IPS-18c (cell line): ENCODE data around the gene GPR25.

Experiments
- H3K4me3 ChIP-seq: 2 replicates; pipeline ENCODE4 v1.7.0; 2013; ENCODE audit warnings: low read depth, mild to moderate bottlenecking, low read length, moderate library complexity; ENCODE audit not compliant: insufficient read depth
- H3K9me3 ChIP-seq: one replicate; pipeline ENCODE4 v1.6.1; 2013; ENCODE audit warnings: mild to moderate bottlenecking, low read length, moderate library complexity; ENCODE audit not compliant: control insufficient read depth, insufficient read depth

Gene GPR25

GRCh38 chr1:200867018-200867811 is 5.6 kb upstream of the GPR25 start:
- Histone ChIP-seq H3K9me3 (no peaks in the 10 kb centered on the region), H3K4me3 (no peak overlapping the region)

- Histone ChIP-seq H3K9me3 (no peaks in the 10 kb centered on the region), H3K4me3 (no peak overlapping the region)
These were observed 3.4 kb upstream of the GPR25 start for GRCh38 chr1:200869376-200869752.

- no peaks in the 10 kb centered on the region for H3K9me3 ChIP-seq
- H3K4me3 ChIP-seq = no peak overlapping the region
These were observed 2.9 kb upstream of the GPR25 start for GRCh38 chr1:200869753-200870391.

GRCh38 chr1:200873116-200873670 is 412 bp downstream of the GPR25 start:
- H3K4me3 ChIP-seq = no peak overlapping the region

GRCh38 chr1:200873671-200874397 is 1.1 kb downstream of the GPR25 start:
- no peaks in the 10 kb centered on the region for H3K9me3 ChIP-seq
- H3K4me3 ChIP-seq = no peak overlapping the region

More at GRCh38 chr1:200873116-200873670, 412 bp downstream of the GPR25 start:
- H3K9me3 ChIP-seq = no peaks in the 10 kb centered on the region

- Histone ChIP-seq H3K9me3 (no peaks in the 10 kb centered on the region), H3K4me3 (no peak overlapping the region)
These were observed 1.9 kb downstream of the GPR25 start for GRCh38 chr1:200874694-200875093.

GRCh38 chr1:200875416-200875815 is 2.6 kb downstream of the GPR25 start:
- H3K4me3 ChIP-seq = no peak overlapping the region
- no peaks in the 10 kb centered on the region for H3K9me3 ChIP-seq

GRCh38 chr1:200877010-200877409 is 4.2 kb downstream of the GPR25 start:
- H3K4me3 ChIP-seq = no peak overlapping the region
- no peaks in the 10 kb centered on the region for H3K9me3 ChIP-seq

GRCh38 chr1:200877839-200878551 is 5.2 kb downstream of the GPR25 start:
- H3K9me3 ChIP-seq = no peaks in the 10 kb centered on the region
- no peak overlapping the region for H3K4me3 ChIP-seq

- H3K9me3 ChIP-seq = no peaks in the 10 kb centered on the region
These were observed 7.4 kb downstream of the GPR25 start for GRCh38 chr1:200880212-200880611.

GRCh38 chr1:200883118-200883517 is 10.3 kb downstream of the GPR25 start:
- Histone ChIP-seq H3K9me3 (no peaks in the 10 kb centered on the region), H3K4me3 (no peak overlapping the region)

More at GRCh38 chr1:200880212-200880611, 7.4 kb downstream of the GPR25 start:
- no peak overlapping the region for H3K4me3 ChIP-seq

GRCh38 chr1:200885623-200886402 is 13.0 kb downstream of the GPR25 start:
- no peak overlapping the region for H3K4me3 ChIP-seq
- no peaks in the 10 kb centered on the region for H3K9me3 ChIP-seq

- H3K9me3 ChIP-seq = no peaks in the 10 kb centered on the region
- H3K4me3 ChIP-seq = no peak overlapping the region
These were observed 13.8 kb downstream of the GPR25 start for GRCh38 chr1:200886594-200886993.

- H3K4me3 ChIP-seq = no peak overlapping the region
- no peaks in the 10 kb centered on the region for H3K9me3 ChIP-seq
These were observed 14.3 kb downstream of the GPR25 start for GRCh38 chr1:200887036-200887435.

GRCh38 chr1:200887772-200888348 is 15.1 kb downstream of the GPR25 start:
- no peaks in the 10 kb centered on the region for H3K9me3 ChIP-seq
- no peak overlapping the region for H3K4me3 ChIP-seq

GRCh38 chr1:200888349-200888838 is 15.6 kb downstream of the GPR25 start:
- H3K4me3 ChIP-seq = no peak overlapping the region

More at GRCh38 chr1:200888349-200888838, 15.6 kb downstream of the GPR25 start:
- H3K9me3 ChIP-seq = no peaks in the 10 kb centered on the region
